Measurements from ENCODE around the gene HGF. TPM values are rescaled to one million over a fixed set of nuclear protein-coding genes. Genes with fewer than 3 reads are reported as not detected.

Gene HGF
- total and polyA plus RNA-seq, 2 of the 8 experiments (the other 6 are each of a cell fraction or from before 2014, with no cell fraction given): 0.05 to 0.60 TPM

GRCh38 chr7:81698965-81699364 lies 70.9 kb downstream of the HGF start:
- no peak overlapping the region for H3K9ac ChIP-seq (replicated peaks in 1 of 4; ENCODE audit: extremely low read depth in 1 of 4, low read depth in 3 of 4, low read length in 3 of 4)
- H3K14ac ChIP-seq (ENCODE audit: insufficient read length): no peak overlapping the region
- DNase-seq (ENCODE audit: low read depth in 1 of 2, low spot score in 2 of 2) (no peak), FAIRE-seq (no peak)
- CTCF ChIA-PET (ENCODE audit: partially characterized antibody): no interaction called here
- no peak overlapping the region for H4K5ac ChIP-seq (ENCODE audit: insufficient read length, low read depth, low read length)
- H3K18ac ChIP-seq (ENCODE audit: extremely low read depth, low read length): no peak overlapping the region
- H2BK15ac ChIP-seq (ENCODE audit: low read length): no peak overlapping the region
- H2BK120ac ChIP-seq (replicated peaks; ENCODE audit: low read depth, low read length): no peak overlapping the region
- no peak overlapping the region for H3K4me2 ChIP-seq (ENCODE audit: insufficient read depth in 1 of 2, low read depth in 2 of 2, low read length in 2 of 2)
- H2AK5ac ChIP-seq (ENCODE audit: low read depth, low read length): no peak overlapping the region
- H3K4ac ChIP-seq (replicated peaks; ENCODE audit: insufficient read length, low read depth, low read length): no peak overlapping the region
- H3K79me1 ChIP-seq (ENCODE audit: low read depth, low read length): no peaks in the 10 kb centered on the region
- H4K8ac ChIP-seq (ENCODE audit: extremely low read depth, insufficient read depth, low read length): no peak overlapping the region
- H3K9me3 ChIP-seq (ENCODE audit: insufficient read depth in 2 of 2, low read depth in 1 of 2, low read length in 1 of 2): no peaks in the 10 kb centered on the region
- H3K56ac ChIP-seq (replicated peaks; ENCODE audit: insufficient read length, low read depth, low read length): no peak overlapping the region
- no peak overlapping the region for H4K91ac ChIP-seq (replicated peaks; ENCODE audit: insufficient read length, low read length)
- no peak overlapping the region for H3K23ac ChIP-seq (ENCODE audit: insufficient read length)
- no peaks in the 10 kb centered on the region for H3K23me2 ChIP-seq (ENCODE audit: low read depth, low read length)
- no peak overlapping the region for H2BK5ac ChIP-seq (ENCODE audit: low read depth, low read length)
- no peak overlapping the region for H2AFZ ChIP-seq (ENCODE audit: low read length)
- POLR2A ChIA-PET (ENCODE audit: partially characterized antibody): no interaction called here
- H3K4me1 ChIP-seq (replicated peaks in 1 of 4; ENCODE audit: control insufficient read depth in 3 of 4, insufficient read depth in 4 of 4, low read length in 3 of 4): no peaks in the 10 kb centered on the region
- H3K27me3 ChIP-seq (replicated peaks in 1 of 4; ENCODE audit: control insufficient read depth in 3 of 4, extremely low read depth in 1 of 4, insufficient read depth in 3 of 4, low read length in 3 of 4): no peaks in the 10 kb centered on the region
- H2BK20ac ChIP-seq (ENCODE audit: low read length): no peak overlapping the region
- H2BK12ac ChIP-seq (ENCODE audit: low read depth, low read length): no peak overlapping the region
- no peak overlapping the region for H3K4me3 ChIP-seq (ENCODE audit: extremely low read depth in 1 of 4, insufficient read depth in 2 of 4, low read depth in 3 of 4, low read length in 4 of 4)
- no peaks in the 10 kb centered on the region for H3K36me3 ChIP-seq (ENCODE audit: control insufficient read depth in 2 of 4, insufficient read depth in 4 of 4, low read length in 3 of 4)
- no peaks in the 10 kb centered on the region for H3K79me2 ChIP-seq (ENCODE audit: control insufficient read depth in 1 of 2, insufficient read depth in 2 of 2, low read length in 2 of 2)
- no peak overlapping the region for H3K27ac ChIP-seq (ENCODE audit: low read depth, low read length)
- no peaks in the 10 kb centered on the region for H4K20me1 ChIP-seq (replicated peaks in 1 of 2; ENCODE audit: control insufficient read depth in 1 of 2, insufficient read depth in 2 of 2, low read length in 2 of 2)
- no peak for TF ChIP-seq SUZ12 (IDR thresholded peaks at IDR 0.05; ENCODE audit: low read length)
- no peak for TF ChIP-seq MAFK (IDR thresholded peaks at IDR 0.05; ENCODE audit: low read depth, low read length)
- TF ChIP-seq CTBP2 (IDR thresholded peaks at IDR 0.05; ENCODE audit: borderline replicate concordance, insufficient read depth, insufficient read length, low read length): no peak
- TF ChIP-seq RBBP5 (IDR thresholded peaks at IDR 0.05; ENCODE audit: borderline replicate concordance, low read depth, low read length): no peak
- TF ChIP-seq BCL11A (IDR thresholded peaks at IDR 0.05; ENCODE audit: low read depth in 2 of 2, low read length in 2 of 2): no peak
- TF ChIP-seq POLR2A (IDR thresholded peaks at IDR 0.05; ENCODE audit: control extremely low read depth in 1 of 2, low read depth in 2 of 2, low read length in 2 of 2): no peak
- TF ChIP-seq PHF8 (conservative IDR thresholded peaks at IDR 0.05; ENCODE audit: low read depth, low read length): no peak
- TF ChIP-seq CBX5 (IDR thresholded peaks at IDR 0.05; ENCODE audit: low read depth, low read length): no peak
- TF ChIP-seq SAP30 (IDR thresholded peaks at IDR 0.05; ENCODE audit: insufficient read depth, insufficient replicate concordance, low read length): no peak
- TF ChIP-seq TAF1 (IDR thresholded peaks at IDR 0.05; ENCODE audit: low read depth, low read length): no peak
- TF ChIP-seq NRF1 (IDR thresholded peaks at IDR 0.05; ENCODE audit: low read depth, low read length): no peak
- no peak for TF ChIP-seq RAD21 (IDR thresholded peaks at IDR 0.05 in 1 of 2, conservative IDR thresholded peaks at IDR 0.05 in 1 of 2; ENCODE audit: low read depth in 2 of 2, low read length in 2 of 2)
- TF ChIP-seq POLR2AphosphoS5 (IDR thresholded peaks at IDR 0.05; ENCODE audit: low read depth, low read length): no peak
- no peak for TF ChIP-seq YY1 (IDR thresholded peaks at IDR 0.05; ENCODE audit: low read depth, low read length)
- TF ChIP-seq SP2 (IDR thresholded peaks at IDR 0.05; ENCODE audit: low read length): no peak
- no peak for TF ChIP-seq ATF3 (IDR thresholded peaks at IDR 0.05; ENCODE audit: insufficient read depth, low read depth, low read length)
